GM21825 (cell line): Measurements from ENCODE around the gene SPTBN1.
A peak's percentile ranks its signal among the peaks of the same experiment; 100 is the strongest.

ENCODE experiments used
- ATAC-seq: cut with Tn5 transposase; IDR thresholded peaks from one replicate; pipeline ENCODE4 v1.9.1; 2021; ENCODE audit warnings: mild to moderate bottlenecking, moderate library complexity; ENCODE audit not compliant: unreplicated experiment

Gene SPTBN1

GRCh38 chr2:54570321-54570855 is 114.3 kb downstream of the SPTBN1 start:
- no peak for ATAC-seq

DNA sequence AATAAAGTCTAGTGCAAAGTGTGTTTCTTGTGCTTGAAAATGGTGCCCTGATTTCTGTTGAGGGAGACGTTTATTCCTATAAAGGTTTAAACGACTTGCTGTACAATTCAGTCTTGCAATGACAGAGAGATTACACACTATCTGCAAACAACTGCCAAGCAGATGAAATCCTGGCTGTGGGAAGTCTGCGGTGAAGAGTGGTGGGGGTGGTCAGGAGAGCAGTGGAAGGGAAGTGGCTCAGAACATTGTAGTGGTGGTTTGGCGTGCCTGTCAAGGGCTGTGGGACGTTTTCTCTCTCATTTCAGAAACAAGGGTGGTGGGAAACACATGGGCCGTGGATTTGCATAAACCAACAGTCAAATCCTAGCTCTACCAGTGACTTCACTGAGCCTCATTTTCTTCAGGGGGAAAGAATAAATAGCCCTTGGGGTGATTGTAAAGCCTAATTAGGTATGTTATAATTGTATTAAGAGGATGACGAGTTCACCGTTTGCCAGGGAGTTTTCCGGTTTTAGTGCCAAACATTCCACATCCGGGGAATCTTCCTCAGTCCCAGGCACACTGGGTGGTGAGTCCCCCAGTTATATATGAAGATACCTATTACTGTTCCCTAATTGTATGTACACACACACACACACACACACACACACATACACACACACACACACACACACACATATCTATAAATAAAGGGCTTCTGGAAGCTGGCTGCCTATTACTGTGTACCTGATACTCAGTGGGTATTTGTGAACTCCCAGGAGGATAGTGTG is 115.0 kb downstream of the SPTBN1 start:
- ATAC-seq = peak; percentile 49

DNA sequence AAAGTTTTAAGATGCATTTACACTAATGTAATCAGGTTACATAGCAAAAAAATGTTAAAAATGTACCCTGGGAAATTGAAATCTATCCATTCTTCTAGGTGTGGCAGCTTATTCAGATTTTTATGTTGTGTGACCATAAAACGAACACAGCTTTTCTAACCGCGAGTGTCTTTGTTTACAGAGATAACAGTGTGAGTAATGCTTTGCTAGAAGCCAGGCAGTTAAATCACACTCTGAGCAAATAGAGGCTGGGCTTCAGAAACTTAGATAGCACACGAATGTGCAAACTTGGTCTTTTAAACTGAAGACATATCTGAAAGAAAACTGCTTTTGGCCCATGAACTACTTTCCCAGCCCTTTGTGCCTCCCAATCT is 116.1 kb downstream of the SPTBN1 start:
- no peak for ATAC-seq

DNA sequence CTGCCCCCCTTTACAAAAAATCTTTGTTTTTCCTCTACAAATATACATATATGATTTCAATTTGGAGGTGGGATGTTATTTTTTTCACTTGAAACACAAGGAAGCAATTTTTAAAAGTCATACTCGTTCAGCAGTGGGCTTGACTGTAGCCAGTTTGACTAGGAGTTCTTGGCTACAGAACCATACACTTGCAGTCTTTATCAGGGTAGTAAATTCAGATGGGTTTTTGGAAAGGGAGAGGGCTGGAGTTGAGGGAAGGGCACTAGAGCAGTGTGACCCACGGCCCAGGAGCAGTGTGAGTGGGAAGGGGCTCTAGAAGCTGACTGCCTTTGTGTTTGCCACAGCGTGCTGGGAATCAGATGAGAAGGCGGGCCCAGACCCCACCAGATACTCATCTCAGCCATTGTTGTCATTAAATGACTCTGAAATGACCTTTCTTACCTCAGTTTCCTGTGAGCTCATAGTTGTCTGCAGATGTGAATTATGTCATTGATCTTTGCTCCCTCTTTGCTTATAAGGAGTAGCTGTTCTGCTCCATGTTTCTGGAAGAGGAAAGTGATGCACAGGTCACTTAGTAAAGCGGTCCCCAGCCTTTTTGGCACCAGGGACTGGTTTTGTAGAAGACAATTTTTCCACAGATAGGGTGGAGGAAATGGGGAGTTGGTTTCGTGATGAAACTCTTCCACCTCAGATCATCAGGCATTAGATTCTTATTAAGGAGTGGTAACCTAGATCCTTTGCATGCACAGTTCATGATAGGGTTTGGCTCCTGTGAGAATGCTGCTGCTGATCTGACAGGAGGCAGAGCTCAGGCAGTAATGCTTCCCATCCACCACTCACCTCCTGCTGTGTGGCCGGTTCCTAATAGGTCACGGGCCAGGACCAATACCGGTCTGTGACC is 116.8 kb downstream of the SPTBN1 start:
- ATAC-seq = no peak

DNA sequence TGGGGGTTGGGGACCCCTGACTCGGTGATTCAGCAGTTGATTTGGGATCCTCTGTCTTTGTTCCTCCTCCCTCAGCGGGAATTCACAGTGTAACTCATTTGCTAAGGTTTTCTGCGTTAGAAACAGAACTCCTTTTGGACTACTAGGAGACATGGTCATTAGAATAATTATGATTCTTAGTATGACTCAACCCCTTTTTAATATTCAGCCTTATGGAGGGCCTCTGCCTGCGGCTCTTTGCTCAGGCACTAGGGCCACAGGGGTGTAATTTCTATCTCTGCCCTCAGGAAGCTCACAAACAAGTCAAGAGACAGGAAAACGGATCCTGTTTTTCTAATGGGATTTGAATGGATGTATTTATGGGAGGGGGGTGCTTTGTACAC is 117.4 kb downstream of the SPTBN1 start:
- ATAC-seq = no peak

DNA sequence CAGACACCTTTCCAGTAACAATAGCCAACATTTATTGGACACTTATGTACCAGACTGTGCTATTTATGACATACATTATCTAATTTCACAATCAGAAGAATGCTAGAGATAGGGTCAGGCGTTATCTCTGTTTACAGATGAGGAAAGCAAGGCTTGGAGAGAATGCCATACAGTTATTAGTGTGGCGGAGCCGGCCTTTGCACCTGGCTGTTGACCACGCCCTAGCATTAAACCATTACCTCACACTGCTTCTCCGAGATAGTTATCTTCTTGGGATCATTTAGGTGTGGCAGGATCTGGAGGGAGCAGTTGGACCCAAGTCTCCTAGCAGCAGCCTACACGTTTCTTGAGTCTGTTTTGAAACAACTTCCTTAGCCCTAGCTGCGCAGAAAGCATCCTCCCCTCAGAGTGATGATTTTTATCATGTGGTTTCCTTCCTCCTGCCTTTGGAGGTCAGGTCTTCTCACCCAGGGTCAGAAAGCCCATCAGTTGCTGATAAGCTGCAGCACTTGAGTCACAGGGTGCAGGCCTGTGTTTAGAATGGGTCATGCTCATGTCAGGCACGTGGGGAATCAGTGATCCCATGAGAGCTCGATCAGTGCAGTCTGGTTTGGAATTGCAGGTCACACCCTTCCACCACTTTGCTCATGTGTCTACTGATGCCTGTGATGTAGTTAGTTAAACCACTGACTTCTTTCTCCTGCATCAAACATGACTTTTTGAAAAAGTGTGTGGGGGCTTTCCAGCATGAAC is 118.2 kb downstream of the SPTBN1 start:
- peak; percentile 49 for ATAC-seq

GRCh38 chr2:54574860-54575247 is 118.7 kb downstream of the SPTBN1 start:
- no peak for ATAC-seq

DNA sequence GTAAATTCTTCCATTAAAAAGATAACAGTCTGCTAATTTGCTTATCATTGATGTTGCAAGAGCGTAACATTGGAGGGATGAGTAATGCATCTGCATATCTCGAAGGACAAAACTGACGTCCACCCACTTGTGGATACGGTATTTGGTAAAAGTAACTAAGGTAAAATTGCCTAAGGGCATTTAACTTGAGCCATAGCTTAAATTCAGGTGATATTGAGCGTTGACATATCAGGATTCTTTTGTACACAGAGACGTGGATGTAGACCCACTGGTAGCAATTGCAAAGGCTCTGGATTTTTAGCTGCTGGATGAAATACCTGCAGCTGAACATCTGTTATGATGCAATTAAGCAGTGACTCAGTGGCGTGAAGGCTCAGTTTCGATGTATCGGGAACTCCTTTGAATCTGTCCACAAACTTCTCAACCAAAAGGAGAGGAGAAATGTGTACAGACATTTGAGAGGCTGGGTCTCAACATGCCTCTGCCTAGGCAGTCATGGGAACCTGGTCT is 119.3 kb downstream of the SPTBN1 start:
- ATAC-seq = no peak

GRCh38 chr2:54577035-54577434 is 120.9 kb downstream of the SPTBN1 start:
- ATAC-seq = no peak

DNA sequence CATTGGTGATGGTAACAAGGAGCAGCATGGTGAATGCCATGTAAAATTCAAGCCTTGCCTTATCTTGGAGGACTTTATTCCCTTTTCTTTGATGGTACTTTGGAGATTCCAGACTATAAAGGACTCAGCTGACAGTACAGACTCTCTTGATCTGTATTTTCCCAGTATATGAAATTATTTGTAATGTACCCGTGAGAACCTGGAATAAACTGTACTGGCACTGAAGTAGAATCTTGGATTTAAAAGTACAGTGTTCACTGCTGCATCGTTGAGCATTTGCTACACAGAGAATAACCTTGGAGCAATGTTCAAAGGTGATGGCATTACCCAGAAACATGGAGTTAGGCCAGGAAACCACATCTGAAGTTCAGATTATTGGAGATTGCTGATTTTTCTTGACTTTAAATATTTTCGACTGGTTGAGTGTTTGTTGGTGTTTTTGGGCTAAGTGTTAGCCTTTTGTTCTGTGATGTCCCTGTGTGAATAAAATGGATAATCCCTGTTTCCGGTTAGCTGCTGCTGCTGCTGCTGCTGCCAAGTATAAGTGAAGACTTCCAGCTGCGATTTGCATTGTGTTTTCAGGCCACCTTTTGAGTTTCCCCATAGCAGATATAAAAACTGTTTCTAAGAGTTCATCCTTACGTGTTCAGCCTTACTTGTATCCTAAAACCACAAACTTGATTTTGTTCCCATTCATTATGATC is 122.0 kb downstream of the SPTBN1 start:
- no peak for ATAC-seq

- no peak for ATAC-seq
Observed at GRCh38 chr2:54578648-54579045, 122.5 kb downstream of the SPTBN1 start.

DNA sequence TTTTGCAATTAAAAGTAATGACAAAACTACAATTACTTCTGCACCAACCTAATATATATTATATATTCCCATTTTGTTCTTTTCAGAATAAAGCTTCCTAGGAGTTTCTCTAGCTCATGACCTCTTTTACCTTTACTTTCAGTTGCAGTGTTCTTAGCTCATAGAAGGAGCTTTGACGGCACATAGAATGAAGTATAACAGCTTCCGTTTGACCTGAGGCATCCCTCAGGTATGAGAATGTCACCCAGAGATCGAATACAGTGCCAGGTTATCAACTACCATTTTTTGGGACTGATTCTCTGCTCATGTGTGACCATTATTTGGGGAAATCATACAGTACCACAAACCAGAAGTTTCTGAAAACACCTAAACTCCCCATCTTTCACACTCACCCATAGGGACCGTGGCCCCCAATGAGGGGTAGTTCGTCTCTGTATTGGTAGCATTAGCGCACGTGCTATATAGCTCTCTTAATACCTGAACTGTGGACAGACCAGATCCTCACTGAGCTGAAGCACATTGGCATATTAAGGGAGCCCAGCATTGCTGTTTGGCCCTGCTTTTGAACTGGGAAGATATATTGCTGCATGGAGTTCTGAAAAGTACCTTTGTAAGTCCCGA is 123.0 kb downstream of the SPTBN1 start:
- ATAC-seq = no peak

DNA sequence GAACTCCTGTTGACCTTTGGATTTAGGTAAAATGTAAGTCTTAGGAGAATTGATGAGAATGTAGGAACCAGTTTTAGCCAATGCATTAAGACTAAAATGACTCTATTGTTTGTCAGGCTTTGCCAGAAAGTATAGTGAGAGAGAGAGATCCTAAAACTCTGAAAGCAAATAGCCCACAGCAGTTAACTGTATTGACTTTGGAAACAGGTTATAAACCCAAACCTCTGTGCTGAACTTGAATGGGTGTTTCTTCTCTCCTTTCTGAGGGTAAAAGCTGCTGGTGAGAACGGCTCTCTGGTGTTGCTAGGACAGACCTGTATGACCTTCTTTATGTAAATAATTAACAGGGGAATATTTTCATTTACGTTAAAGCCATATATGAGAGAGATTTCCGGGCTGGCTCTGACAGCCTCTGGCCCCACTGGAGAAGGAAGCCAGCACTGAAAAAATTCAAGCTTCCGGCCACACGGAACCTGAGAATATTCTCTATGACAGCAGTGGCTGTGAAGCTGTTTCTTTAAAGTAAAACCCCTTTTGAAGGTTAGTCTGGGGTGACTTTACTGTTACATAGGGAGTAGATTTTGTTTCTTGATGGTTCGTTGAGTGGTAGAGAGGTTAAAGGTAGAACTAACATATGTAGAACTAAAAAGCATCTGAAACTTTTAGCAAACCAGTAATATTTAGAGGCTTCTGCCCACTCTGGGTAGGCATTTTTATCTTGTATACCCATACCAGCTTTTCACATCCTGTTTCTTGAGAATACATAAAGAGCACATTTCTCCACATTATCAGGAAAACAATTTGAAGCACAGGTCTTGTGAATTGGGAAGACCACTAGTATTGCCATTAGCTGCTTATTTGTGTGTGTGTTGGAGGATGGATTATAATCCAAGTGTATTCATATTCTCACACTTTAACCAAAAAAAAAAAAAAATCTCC is 123.8 kb downstream of the SPTBN1 start:
- ATAC-seq = peak; percentile 80

DNA sequence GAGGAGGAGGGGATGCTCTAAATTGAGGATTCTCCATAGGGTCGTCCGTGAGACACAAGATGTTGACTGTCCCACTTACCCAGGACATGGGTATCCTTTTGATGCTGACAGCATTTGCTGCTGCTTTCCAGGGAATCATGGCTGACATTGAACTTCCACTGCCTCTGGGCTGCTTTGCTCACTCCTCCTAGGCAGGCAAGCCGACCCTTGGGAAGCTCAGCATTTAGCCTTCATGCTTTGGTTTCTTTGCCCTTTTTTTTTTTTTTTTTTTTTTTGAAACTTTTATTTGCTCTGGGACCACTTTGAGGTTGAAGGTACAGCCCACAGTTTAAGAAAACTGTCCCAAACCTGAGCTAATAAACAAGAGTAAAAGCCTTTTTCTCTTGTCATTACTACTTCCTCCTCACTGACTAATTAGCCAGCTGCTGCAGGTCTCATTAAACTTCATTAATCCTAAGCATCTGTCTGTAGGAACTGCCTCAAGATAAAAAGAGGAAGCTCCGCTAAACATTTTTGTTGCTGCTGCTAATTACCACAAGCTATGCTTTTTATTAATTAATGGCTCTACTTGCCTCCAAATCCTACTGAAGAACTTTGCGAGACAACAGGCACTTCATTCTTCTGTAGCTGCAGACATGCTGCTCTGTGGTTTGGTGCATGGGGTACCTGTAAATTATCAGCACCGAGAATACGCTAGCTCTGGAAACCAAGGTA is 125.4 kb downstream of the SPTBN1 start:
- ATAC-seq = no peak

DNA sequence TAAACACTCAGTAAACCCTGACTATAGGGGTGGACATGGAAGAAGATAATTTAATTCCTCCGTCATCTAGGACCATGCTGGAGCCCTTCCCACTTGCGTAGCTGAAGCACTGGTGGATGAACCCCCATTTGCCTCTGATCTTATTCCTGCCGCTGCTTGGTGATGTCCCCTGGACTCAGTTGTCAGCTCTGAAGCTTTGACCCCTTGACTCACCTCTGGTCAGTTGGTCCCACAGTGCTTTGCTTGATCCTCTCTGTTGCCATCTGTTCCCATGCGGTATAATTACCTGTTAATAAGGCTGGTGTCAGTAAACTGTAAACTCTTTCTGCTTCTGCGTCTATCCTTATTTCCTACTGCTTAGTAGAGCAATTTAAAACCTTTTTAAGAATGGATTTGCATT is 126.9 kb downstream of the SPTBN1 start:
- ATAC-seq = no peak

GRCh38 chr2:54584598-54584997 is 128.5 kb downstream of the SPTBN1 start:
- no peak for ATAC-seq

GRCh38 chr2:54585136-54585733 is 129.1 kb downstream of the SPTBN1 start:
- no peak for ATAC-seq

- ATAC-seq = no peak
Observed at GRCh38 chr2:54586062-54586461, 129.9 kb downstream of the SPTBN1 start.
